GM12801 (cell line): Measurements from ENCODE around the gene RPL7A.

Experiments
- TF ChIP-seq, protein P1 (sequence below): IDR thresholded peaks from one replicate; pipeline ENCODE4 v1.5.1; 2011; ENCODE audit warnings: control low read depth; ENCODE audit not compliant: insufficient read length; ENCODE audit errors: extremely low read depth

Gene RPL7A

DNA sequence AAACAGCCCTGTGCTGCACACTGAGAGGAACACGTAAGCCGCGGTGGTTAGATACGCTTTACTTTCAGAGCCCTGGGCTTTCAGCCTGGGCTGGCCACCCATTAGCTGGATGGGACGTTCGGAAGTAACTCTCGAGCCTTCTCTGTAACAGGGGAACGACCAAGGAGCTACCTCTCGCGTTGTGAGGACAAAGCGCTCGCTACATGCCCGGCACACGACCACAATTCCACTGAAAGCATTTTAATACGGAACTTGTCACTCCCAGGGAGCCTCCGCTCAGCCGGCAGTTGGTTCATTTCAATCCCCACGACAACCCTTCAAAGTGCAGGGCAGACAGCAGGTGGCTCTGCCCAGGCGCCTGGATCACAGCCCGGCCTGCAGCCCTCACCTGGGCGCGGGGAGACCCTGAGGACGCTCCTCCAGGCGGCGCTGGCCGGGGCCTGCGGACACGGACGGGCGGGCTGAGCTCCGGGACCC is 7.9 kb downstream of the RPL7A start:
- TF ChIP-seq, protein P1, sequence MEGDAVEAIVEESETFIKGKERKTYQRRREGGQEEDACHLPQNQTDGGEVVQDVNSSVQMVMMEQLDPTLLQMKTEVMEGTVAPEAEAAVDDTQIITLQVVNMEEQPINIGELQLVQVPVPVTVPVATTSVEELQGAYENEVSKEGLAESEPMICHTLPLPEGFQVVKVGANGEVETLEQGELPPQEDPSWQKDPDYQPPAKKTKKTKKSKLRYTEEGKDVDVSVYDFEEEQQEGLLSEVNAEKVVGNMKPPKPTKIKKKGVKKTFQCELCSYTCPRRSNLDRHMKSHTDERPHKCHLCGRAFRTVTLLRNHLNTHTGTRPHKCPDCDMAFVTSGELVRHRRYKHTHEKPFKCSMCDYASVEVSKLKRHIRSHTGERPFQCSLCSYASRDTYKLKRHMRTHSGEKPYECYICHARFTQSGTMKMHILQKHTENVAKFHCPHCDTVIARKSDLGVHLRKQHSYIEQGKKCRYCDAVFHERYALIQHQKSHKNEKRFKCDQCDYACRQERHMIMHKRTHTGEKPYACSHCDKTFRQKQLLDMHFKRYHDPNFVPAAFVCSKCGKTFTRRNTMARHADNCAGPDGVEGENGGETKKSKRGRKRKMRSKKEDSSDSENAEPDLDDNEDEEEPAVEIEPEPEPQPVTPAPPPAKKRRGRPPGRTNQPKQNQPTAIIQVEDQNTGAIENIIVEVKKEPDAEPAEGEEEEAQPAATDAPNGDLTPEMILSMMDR, result no peak

DNA sequence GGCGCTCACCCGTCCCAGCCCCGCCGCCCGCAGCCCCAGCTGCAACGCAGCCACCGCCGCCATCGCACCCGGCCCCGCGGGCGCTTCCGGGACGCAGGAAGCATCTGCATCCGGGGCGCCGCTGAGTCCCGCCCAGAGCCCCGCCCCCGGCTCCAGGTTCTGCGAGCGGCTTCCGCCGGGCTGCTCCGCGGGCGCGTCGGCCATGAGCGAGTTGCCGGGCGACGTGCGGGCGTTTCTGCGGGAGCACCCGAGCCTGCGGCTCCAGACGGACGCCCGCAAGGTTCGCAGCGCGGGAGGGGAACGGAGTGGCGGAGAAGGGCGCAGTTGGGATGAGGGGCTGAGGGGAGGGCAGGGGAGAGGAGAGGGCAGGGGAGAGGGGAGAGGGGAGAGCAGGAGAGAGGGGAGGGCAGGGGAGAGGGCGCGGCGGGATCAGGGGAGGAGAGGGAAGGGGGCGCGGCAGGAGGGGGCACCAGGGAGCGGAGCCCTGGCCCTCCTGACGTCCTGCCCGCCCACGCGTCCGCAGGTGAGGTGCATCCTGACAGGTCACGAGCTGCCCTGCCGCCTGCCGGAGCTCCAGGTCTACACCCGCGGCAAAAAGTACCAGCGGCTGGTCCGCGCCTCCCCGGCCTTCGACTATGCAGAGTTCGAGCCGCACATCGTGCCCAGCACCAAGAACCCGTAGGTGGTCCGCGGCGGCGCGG is 8.5 kb downstream of the RPL7A start, which contains the start of the genes SURF1 and SURF2:
Gene SURF1, minus strand, starts transcription at position 97 of the 701 bp plus-strand sequence. Its CDS starts 34 bp downstream, at position 63.
Gene SURF2, plus strand, starts transcription at position 160 of the 701 bp plus-strand sequence. Its CDS starts 43 bp downstream, at position 203.
- TF ChIP-seq, protein P1, result no peak

DNA sequence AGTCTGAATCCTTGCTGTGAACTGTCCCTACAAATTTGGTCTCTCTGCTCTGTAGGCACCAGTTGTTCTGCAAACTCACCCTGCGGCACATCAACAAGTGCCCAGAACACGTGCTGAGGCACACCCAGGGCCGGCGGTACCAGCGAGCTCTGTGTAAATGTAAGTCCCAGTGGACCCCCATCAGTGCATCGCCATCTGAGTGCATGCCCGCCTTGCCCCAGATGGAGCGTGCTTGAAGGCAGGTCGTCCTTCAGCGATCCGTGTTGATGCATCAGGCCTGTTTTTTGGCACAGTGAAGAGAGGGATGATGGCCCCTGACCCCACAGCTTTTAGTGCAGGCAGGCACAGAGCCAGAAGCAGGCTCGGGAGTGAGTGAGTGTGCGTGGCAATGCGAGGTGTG is 9.6 kb downstream of the RPL7A start:
- TF ChIP-seq, protein P1, result no peak

DNA sequence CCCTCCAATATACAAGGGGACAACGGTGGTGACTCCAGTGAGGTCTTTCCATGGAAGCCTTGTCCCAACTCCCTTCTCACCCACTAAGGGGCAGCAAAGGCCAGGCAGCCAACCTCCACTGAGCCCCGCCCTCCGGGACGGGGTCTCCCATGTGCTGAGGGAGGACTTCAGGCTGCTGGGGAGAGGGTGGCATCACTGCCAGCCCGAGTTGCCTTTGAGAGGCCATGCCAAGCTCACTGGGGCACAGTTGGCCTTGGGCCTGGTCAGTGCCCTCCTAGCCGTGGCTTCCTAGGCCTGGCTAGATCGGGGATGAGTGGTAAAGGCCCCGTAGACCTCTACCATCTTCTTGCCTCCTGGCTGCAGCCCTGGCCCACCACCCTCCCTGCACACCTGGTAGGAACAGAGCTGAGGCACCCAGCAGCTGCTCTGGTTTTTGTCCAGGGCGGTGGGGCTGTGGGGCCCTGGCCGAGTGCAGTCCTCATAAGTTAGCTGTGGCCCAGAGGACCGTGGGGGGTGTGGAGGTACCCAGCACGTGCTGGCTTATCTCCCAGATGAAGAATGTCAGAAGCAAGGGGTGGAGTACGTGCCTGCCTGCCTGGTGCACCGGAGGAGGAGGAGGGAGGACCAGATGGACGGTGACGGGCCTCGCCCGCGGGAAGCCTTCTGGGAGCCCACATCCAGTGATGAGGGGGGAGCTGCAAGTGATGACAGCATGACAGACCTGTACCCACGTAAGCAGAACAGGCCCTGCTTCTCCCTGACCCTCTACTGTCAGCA is 11.6 kb downstream of the RPL7A start:
- TF ChIP-seq, protein P1, result no peak

DNA sequence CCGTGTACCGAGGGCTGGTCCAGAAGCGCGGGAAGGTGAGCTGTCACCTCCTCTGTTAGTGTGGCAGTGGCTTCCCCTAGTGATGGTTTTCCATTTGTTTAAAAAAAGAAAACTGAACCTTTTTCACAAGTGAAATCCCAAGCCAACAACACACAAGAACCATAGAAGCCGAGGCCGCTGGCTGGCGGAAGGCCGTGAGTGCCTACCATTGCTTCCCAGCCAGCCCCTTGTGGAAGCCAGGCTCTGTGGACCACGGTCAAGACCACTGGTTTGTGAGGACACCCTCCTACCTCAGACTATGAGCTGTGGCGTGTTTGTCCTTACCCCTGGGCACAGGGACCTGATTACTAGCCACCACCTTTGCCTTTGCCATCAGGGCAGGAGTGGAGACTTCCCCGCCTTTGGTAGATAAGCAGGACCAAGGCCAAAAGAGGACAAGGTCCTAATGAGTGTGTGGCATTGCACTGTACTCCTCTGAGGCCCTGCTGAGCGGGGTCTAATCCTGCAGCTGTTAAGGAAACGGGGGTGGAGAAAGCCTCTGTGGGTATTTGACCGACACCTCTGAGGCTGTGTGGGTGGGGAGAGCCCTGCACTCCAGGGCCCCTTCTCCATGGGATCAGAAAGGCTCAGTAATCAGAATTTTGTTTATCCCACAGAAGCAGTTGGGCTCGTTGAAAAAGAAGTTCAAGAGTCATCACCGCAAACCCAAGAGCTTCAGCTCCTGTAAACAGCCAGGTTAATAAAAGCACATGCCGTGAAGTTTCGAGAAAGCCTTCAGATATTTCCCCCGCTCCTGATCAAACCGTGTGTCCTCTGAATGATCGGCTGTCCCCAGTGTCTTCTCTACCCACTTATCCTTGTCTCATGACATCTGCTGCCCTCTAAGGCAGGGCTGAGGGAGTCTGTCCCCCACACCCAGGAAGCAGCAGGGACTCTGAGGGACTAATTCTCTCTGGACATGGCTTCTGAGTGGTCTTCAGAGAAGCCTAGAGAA is 12.7 kb downstream of the RPL7A start:
- TF ChIP-seq, protein P1, result no peak

DNA sequence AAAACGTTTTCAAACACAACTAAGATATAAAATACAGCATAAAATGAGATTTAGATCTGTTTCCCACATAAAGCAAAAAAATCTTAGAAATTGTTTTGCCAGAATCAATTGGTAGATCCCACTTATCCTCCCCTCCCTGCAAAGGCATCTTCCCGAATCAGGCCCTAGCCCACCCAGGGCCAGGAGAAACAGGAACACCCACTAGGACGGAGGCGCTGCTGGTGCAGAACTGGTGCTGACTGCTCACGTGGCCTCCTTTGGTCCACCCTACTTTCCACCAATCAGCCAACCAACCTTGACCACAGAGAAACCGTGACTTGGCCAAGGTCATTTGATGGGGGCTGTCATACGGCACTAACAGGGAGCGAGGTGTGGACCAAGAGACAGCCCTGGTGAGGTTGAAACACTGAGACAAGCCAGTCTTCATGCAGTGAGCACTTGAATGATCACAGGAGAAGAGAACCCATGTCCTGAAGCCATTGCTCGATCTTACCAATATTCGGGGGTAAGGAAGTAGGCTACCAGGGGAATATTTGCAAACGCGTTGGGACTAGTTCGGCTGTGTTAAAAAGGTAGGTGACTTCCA is 13.6 kb downstream of the RPL7A start:
- TF ChIP-seq, protein P1, result no peak
